Trophoblast cell (in vitro differentiated cells and primary cell): ENCODE results near the gene PCSK1.
"Not testable (repeated sequence)": the region's sequence is repeated elsewhere in the genome, so short reads cannot be mapped to it uniquely, and the experiment has no call there.

Source experiments
- DNase-seq, 2 donors: peaks; one replicate each; pipeline ENCODE4 v3.0.0-alpha.2; 2016
- H2AFZ ChIP-seq: 2 replicates; pipeline ENCODE4 v1.6.1; 2013; ENCODE audit warnings: low read length, moderate library complexity, mild to moderate bottlenecking; ENCODE audit not compliant: insufficient read depth, poor library complexity
- H2AK5ac ChIP-seq: 2 replicates; pipeline ENCODE4 v1.6.1; 2013; ENCODE audit warnings: mild to moderate bottlenecking, low read length
- H2BK120ac ChIP-seq: 2 replicates; pipeline ENCODE4 v1.6.1; 2013; ENCODE audit warnings: low read length, mild to moderate bottlenecking, moderate library complexity; ENCODE audit not compliant: insufficient read depth, poor library complexity
- H2BK12ac ChIP-seq: 2 replicates; pipeline ENCODE4 v1.6.1; 2013; ENCODE audit warnings: mild to moderate bottlenecking, low read length, moderate library complexity
- H2BK5ac ChIP-seq: 2 replicates; pipeline ENCODE4 v1.6.1; 2013; ENCODE audit warnings: low read length, low read depth, moderate library complexity, mild to moderate bottlenecking; ENCODE audit not compliant: poor library complexity
- H3K14ac ChIP-seq: 2 replicates; pipeline ENCODE4 v1.6.1; 2013; ENCODE audit warnings: mild to moderate bottlenecking, low read length
- H3K18ac ChIP-seq: 2 replicates; pipeline ENCODE4 v1.6.1; 2013; ENCODE audit warnings: mild to moderate bottlenecking, low read length
- H3K23ac ChIP-seq: 2 replicates; pipeline ENCODE4 v1.6.1; 2013; ENCODE audit warnings: low read length
- H3K27ac ChIP-seq: 2 replicates; pipeline ENCODE4 v1.5.1; 2013; ENCODE audit warnings: low read depth, mild to moderate bottlenecking, inconsistent platforms, low read length, moderate library complexity
- H3K27me3 ChIP-seq: 2 replicates; pipeline ENCODE4 v1.6.1; 2013; ENCODE audit warnings: inconsistent platforms, mild to moderate bottlenecking, low read length, moderate library complexity; ENCODE audit not compliant: insufficient read depth
- H3K36me3 ChIP-seq, 2 experiments: 1 replicate in 1 of 2; 2 replicates in 1 of 2; pipeline ENCODE4 v1.6.1; 2013; ENCODE audit warnings: low read length in 2 of 2, mild to moderate bottlenecking in 2 of 2, moderate library complexity in 1 of 2; ENCODE audit not compliant: insufficient read depth in 2 of 2, control insufficient read depth in 1 of 2
- H3K4ac ChIP-seq: 2 replicates; pipeline ENCODE4 v1.6.1; 2013; ENCODE audit warnings: low read depth, mild to moderate bottlenecking, low read length, moderate library complexity
- H3K4me1 ChIP-seq, 2 experiments: 1 replicate in 1 of 2; 2 replicates in 1 of 2; pipeline ENCODE4 v1.6.1; 2013; ENCODE audit warnings: low read length in 2 of 2, mild to moderate bottlenecking in 2 of 2, moderate library complexity in 1 of 2; ENCODE audit not compliant: insufficient read depth in 2 of 2, control insufficient read depth in 1 of 2
- H3K4me2 ChIP-seq: 2 replicates; pipeline ENCODE4 v1.6.1; 2013; ENCODE audit warnings: inconsistent platforms, mild to moderate bottlenecking, low read length, moderate library complexity
- H3K4me3 ChIP-seq: 2 replicates; pipeline ENCODE4 v1.5.1; 2013; ENCODE audit warnings: mild to moderate bottlenecking, low read depth, low read length, inconsistent platforms
- H3K79me1 ChIP-seq: one replicate; pipeline ENCODE4 v1.6.1; 2013; ENCODE audit warnings: low read length
- H3K79me2 ChIP-seq: 2 replicates; pipeline ENCODE4 v1.6.1; 2013; ENCODE audit warnings: low read length, mild to moderate bottlenecking; ENCODE audit not compliant: control insufficient read depth, insufficient read depth, poor library complexity
- H3K9ac ChIP-seq: 2 replicates; pipeline ENCODE4 v1.6.1; 2013; ENCODE audit warnings: mild to moderate bottlenecking, low read length
- H3K9me3 ChIP-seq: 2 replicates; pipeline ENCODE4 v1.6.1; 2013; ENCODE audit warnings: low read depth, mild to moderate bottlenecking, control low read depth, inconsistent platforms, low read length; ENCODE audit not compliant: insufficient read depth
- H4K12ac ChIP-seq: 2 replicates; pipeline ENCODE4 v1.6.1; 2013; ENCODE audit warnings: low read depth, mild to moderate bottlenecking, low read length, moderate library complexity
- H4K8ac ChIP-seq: 2 replicates; pipeline ENCODE4 v1.6.1; 2013; ENCODE audit warnings: low read depth, mild to moderate bottlenecking, low read length, moderate library complexity
- H4K91ac ChIP-seq: one replicate; pipeline ENCODE4 v1.6.1; 2013; ENCODE audit warnings: low read depth, mild to moderate bottlenecking, low read length, moderate library complexity
- WGBS: extraction: QIAGEN DNeasy Blood & Tissue Kit; methylation state at CpG from one replicate; pipeline ENCODE4 v1.1.7; 2013; ENCODE audit warnings: missing lambda C conversion rate; ENCODE audit not compliant: insufficient read length, insufficient coverage; ENCODE audit errors: extremely low coverage; 5-methylcytosine and 5-hydroxymethylcytosine counted together

The PCSK1 gene

DNA sequence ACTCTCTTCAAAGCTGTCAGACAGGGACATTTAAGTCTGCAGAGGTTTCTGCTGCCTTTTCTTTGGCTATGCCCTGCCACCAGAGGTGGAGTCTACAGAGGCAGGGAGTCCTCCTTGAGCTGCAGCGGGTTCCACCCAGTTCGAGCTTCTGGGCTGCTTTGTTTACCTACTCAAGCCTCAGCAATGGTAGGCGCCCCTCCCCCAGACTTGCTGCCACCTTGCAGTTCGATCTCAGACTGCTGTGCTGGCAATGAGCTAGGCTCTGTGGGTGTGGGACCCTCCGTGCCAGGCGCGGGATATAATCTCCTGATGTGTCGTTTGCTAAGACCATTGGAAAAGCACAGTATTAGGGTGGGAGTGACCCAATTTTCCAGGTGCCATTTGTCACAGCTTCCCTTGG lies 65.7 kb downstream of the PCSK1 start:
- H2BK120ac ChIP-seq, H4K91ac ChIP-seq, H4K12ac ChIP-seq, H3K14ac ChIP-seq, H2AK5ac ChIP-seq, H2BK12ac ChIP-seq, H3K9me3 ChIP-seq, H3K27me3 ChIP-seq, H3K18ac ChIP-seq, H3K23ac ChIP-seq, H3K9ac ChIP-seq, H4K8ac ChIP-seq, H3K27ac ChIP-seq, DNase-seq, H3K4me2 ChIP-seq, H3K79me2 ChIP-seq, H3K4me1 ChIP-seq, H3K36me3 ChIP-seq, H2BK5ac ChIP-seq, H3K79me1 ChIP-seq, H3K4ac ChIP-seq, H3K4me3 ChIP-seq, H2AFZ ChIP-seq: not testable (repeated sequence)
- WGBS, result no CpG with 5 or more reads among the region's 8 CpGs

- Histone ChIP-seq H3K79me1 (no peaks in the 10 kb centered on the region), H3K23ac (no peak overlapping the region), H2BK12ac (no peak overlapping the region), H3K4me2 (no peak overlapping the region), H3K4ac (no peak overlapping the region), H3K9ac (no peak overlapping the region), H4K12ac (no peak overlapping the region), H3K27me3 (no peaks in the 10 kb centered on the region), H4K91ac (no peak overlapping the region), H2BK120ac (no peak overlapping the region), H3K14ac (no peak overlapping the region), H3K36me3 (no peaks in the 10 kb centered on the region), H2AK5ac (no peak overlapping the region), H2AFZ (no peak overlapping the region), H3K4me1 (no peaks in the 10 kb centered on the region), H3K9me3 (no peaks in the 10 kb centered on the region), H3K27ac (no peak overlapping the region), H3K79me2 (no peaks in the 10 kb centered on the region), H3K18ac (no peak overlapping the region), H4K8ac (no peak overlapping the region), H2BK5ac (no peak overlapping the region), H3K4me3 (no peak overlapping the region)
- no peak for DNase-seq
- WGBS, result no CpG with 5 or more reads among the region's 2 CpGs
Measured at GRCh38 chr5:96354237-96354636, 78.8 kb downstream of the PCSK1 start.

GRCh38 chr5:96353220-96353619 lies 79.8 kb downstream of the PCSK1 start:
- H2BK120ac ChIP-seq, result no peak overlapping the region
- H3K9me3 ChIP-seq, result no peaks in the 10 kb centered on the region
- H2BK12ac ChIP-seq, result no peak overlapping the region
- no peaks in the 10 kb centered on the region for H3K27me3 ChIP-seq
- H3K18ac ChIP-seq, result no peak overlapping the region
- no peak overlapping the region for H4K91ac ChIP-seq
- H3K4ac ChIP-seq, result no peak overlapping the region
- H3K4me3 ChIP-seq, result no peak overlapping the region
- H4K8ac ChIP-seq, result no peak overlapping the region
- H3K4me2 ChIP-seq, result no peak overlapping the region
- no peaks in the 10 kb centered on the region for H3K79me1 ChIP-seq
- no peaks in the 10 kb centered on the region for H3K4me1 ChIP-seq
- no peak overlapping the region for H3K9ac ChIP-seq
- DNase-seq, result no peak
- no peak overlapping the region for H4K12ac ChIP-seq
- no peak overlapping the region for H2AFZ ChIP-seq
- no peak overlapping the region for H3K23ac ChIP-seq
- H3K79me2 ChIP-seq, result no peaks in the 10 kb centered on the region
- H3K36me3 ChIP-seq, result no peaks in the 10 kb centered on the region
- no peak overlapping the region for H3K27ac ChIP-seq
- no peak overlapping the region for H2AK5ac ChIP-seq
- no peak overlapping the region for H3K14ac ChIP-seq
- WGBS, result no CpG with 5 or more reads among the region's 1 CpG
- H2BK5ac ChIP-seq, result no peak overlapping the region

DNA sequence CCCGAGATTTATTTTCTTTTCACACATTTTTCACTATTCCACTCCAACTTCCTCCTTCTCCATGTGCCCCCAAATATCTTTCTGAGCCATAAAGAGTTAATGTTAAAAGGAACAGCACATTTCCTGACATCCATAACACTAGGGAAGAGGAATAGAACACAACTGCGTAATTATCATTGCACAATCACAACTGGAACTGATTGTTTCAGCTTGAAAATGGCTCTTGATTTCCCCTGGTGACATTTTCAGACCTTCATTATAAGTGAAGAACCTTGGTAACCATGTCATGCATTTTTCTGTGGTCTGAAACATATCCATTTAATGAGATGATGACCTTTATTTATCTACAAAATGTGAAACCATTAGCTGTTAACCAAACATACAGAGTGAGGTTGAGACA lies 82.4 kb downstream of the PCSK1 start:
- Histone ChIP-seq H3K4me2 (no peak overlapping the region), H3K9ac (no peak overlapping the region), H2BK5ac (no peak overlapping the region), H3K36me3 (no peaks in the 10 kb centered on the region), H3K79me1 (no peaks in the 10 kb centered on the region), H2AFZ (no peak overlapping the region), H2AK5ac (no peak overlapping the region), H3K27me3 (no peaks in the 10 kb centered on the region), H3K4me1 (no peaks in the 10 kb centered on the region), H2BK120ac (no peak overlapping the region), H3K4me3 (no peak overlapping the region), H3K79me2 (no peaks in the 10 kb centered on the region), H2BK12ac (no peak overlapping the region), H4K12ac (no peak overlapping the region), H4K91ac (no peak overlapping the region), H3K27ac (no peak overlapping the region), H3K18ac (no peak overlapping the region), H3K14ac (no peak overlapping the region), H3K9me3 (no peaks in the 10 kb centered on the region), H3K23ac (no peak overlapping the region), H4K8ac (no peak overlapping the region), H3K4ac (no peak overlapping the region)
- WGBS, result no CpG with 5 or more reads among the region's 2 CpGs
- no peak for DNase-seq
